Right lobe of liver (tissue), 6 donors: ENCODE results near the gene NRP2. TPM values are rescaled to one million over a fixed set of nuclear protein-coding genes. Genes with fewer than 3 reads are reported as not detected.

Experiments used
- ATAC-seq, 4 donors: fragments of 200-7000 bp; cut with Tn5 transposase; one replicate each; pipeline ENCODE4 v1.9.1; 2020; ENCODE audit warnings: mild to moderate bottlenecking in 4 of 4, moderate library complexity in 4 of 4
- DNase-seq, 3 donors: peaks; one replicate each; pipeline ENCODE4 v3.0.0-alpha.2; 2020
- H3K27ac ChIP-seq, 3 donors: fragments of 200-600 bp; one replicate each; pipeline ENCODE4 v1.8.0; 2022
- H3K27me3 ChIP-seq, 2 donors: fragments of 200-600 bp; one replicate each; pipeline ENCODE4 v1.8.0; 2022
- H3K36me3 ChIP-seq, 4 donors: fragments of 200-600 bp; sonication (generic) in 1 of 4; one replicate each; pipeline versions ENCODE4 v1.5.1 to v1.8.0; 2017 to 2022; ENCODE audit warnings: control low read depth in 1 of 4
- H3K4me1 ChIP-seq, 4 donors: fragments of 200-600 bp; sonication (generic) in 1 of 4; one replicate each; pipeline versions ENCODE4 v1.5.1 to v1.8.0; 2017 to 2022; ENCODE audit warnings: control low read depth in 1 of 4
- H3K4me3 ChIP-seq, 3 donors: fragments of 200-600 bp; one replicate each; pipeline ENCODE4 v1.8.0; 2022
- H3K9me3 ChIP-seq, 4 donors: fragments of 200-600 bp; sonication (generic) in 1 of 4; one replicate each; pipeline versions ENCODE4 v1.5.1 to v1.8.0; 2017 to 2022; ENCODE audit warnings: control low read depth in 1 of 4
- CTCF ChIP-seq, 4 donors: fragments of 200-600 bp in 3 of 4; fragments of 450-650 bp in 1 of 4; IDR thresholded peaks; one replicate each; pipeline versions ENCODE4 v1.5.1 to v1.8.0; 2016 to 2022; ENCODE audit warnings: antibody characterized with exemption in 4 of 4, mild to moderate bottlenecking in 2 of 4
- POLR2A ChIP-seq: fragments of 450-650 bp; IDR thresholded peaks from one replicate; pipeline ENCODE4 v1.6.1; 2017; ENCODE audit warnings: antibody characterized with exemption, mild to moderate bottlenecking
- WGBS: methylation state at CpG from one replicate; pipeline ENCODE4 v1.1.6; 2018; ENCODE audit warnings: low coverage, low lambda C conversion rate; ENCODE audit not compliant: insufficient coverage; ENCODE audit errors: missing lambda C conversion rate; 5-methylcytosine and 5-hydroxymethylcytosine counted together
- intact Hi-C, 2 donors: fragments of 100-400 bp; cut with DNase I; formaldehyde crosslinking; loops; one replicate each; pipeline versions ENCODE4 v1.11.2 to v1.14.1; 2022
- total RNA-seq, 6 experiments: library from RNA; depleted of rRNA in 2 of 6; stranded (reverse); fragments of >200 nt in 2 of 6; fragmentation: NEBNext Ultra II Directional in 3 of 6; extraction: Animal tissue kit (Norgen Biotek cat#: 25700) in 3 of 6; gene quantifications; one replicate each; pipeline versions ENCODE4 v1.1.0 to v1.2.4, GENCODE V29; 2016 to 2023
- donor health status: DM: no; HTN: yes; CAD: no.
- donor health status: DM: no; HTN: no; CAD: no.
- donor health status: DM: no; HTN: no; CAD: no.
- donor health status: DM: no; HTN: yes; CAD: no.
- donor health status: DM: no; HTN: yes; CAD: no.

The NRP2 gene
- total RNA-seq, 6 experiments from 2014 or later: 5.5 to 23.7 (median 8.6) TPM

DNA sequence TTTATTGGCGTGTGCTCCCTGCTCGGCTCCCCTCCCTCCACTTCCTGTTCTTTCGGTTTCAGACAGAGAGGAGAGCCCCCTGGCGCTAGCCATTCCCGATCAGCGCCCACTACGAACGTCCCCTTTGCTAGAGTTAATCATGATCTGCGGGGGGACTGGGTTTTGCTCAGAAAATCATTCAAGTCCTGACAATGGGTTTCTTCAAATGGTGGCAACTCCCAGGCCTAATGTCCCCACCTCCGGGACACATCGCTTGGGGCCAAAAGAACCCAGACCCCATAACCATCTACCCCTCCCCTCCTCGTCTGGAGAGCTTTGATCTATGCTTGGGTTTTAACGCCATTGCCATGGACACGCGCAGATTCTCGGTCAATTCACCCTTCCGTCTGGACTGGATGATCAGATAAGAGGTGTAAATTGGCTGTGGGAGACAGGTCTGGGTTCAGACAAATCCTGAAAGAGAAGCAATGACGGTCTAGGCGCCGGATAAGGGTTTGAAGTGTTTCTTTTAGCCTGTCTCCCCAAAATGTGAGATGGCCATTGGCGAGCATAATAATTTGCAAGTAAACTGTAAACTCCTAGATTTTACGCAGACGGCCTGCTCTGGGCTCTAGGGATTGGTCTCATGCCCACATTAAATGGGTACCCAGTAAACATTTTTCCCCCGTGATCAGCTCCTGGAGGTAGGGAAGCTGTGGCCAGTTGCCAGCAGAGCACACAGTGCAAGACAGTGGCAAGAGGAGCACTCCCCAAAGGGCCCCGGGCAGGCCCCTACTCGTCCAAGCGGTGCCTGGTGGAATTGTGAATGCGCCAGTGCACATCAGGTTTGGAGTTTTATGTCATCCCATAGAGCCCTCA is 4.7 kb downstream of the NRP2 start:
- intact Hi-C loops: no loop called here
- WGBS: 57% methylated on average over 23 of the region's 28 CpGs
- Histone ChIP-seq H3K9me3 (no peaks in the 10 kb centered on the region), H3K27me3 (no peaks in the 10 kb centered on the region), H3K36me3 (no peaks in the 10 kb centered on the region), H3K4me1 (peaks cover 0 to 23% (median 2%) of the 10 kb centered on the region in 4 donors), H3K27ac (peak overlapping the region in 1 of 3 donors; percentile 86), H3K4me3 (peak overlapping the region; percentile 51 to 56 (median 52))
- no peak for ATAC-seq
- no peak for DNase-seq
- TF ChIP-seq POLR2A (no peak), CTCF (IDR thresholded peaks at IDR 0.05) (no peak)

- Histone ChIP-seq H3K9me3 (no peaks in the 10 kb centered on the region), H3K4me1 (peaks cover 0 to 18% (median 2%) of the 10 kb centered on the region in 4 donors), H3K27ac (no peak overlapping the region), H3K36me3 (no peaks in the 10 kb centered on the region), H3K27me3 (no peaks in the 10 kb centered on the region), H3K4me3 (no peak overlapping the region)
- ATAC-seq (no peak), DNase-seq (no peak)
- TF ChIP-seq CTCF (IDR thresholded peaks at IDR 0.05) (no peak), POLR2A (no peak)
- intact Hi-C loops: no loop called here
- WGBS: 70% methylated on average over 3 of the region's 3 CpGs
Measured at GRCh38 chr2:205687641-205687956, 5.3 kb downstream of the NRP2 start.

DNA sequence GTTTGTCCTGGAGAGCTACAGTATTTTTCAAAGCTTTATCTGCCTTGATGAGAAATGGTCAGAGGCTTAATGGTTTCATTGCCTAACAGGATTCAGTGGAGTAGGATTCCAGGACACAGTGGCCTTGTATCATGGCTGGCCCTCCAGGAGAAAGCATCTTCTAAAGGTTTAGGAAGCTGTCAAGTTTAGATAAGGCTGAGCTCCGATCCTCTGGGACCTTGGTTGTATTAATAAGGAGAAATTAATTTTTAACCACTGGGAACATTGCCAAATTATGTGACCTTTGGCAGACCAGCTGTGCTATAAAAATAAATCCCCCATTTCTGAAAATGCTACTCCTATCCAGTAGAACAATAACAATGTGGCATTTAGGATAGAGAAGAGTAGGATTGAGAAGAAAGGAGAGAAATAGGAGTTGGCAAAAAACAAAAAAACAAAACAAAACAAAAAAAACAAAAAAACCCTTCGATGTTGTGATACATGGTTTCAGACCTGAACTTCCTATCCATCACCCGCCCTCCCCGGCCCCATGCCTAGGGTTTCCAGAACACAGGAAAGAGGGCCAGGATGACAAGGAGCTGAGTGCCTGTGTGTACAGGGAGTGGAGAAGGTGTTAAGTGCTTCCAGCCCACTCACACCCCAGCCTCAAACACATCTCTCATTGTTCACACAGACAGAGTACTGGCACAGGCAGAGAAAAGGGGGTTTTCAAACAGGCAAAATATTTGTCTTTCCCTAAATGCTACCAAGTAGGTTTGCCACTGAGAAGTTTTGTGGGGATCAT is 6.3 kb downstream of the NRP2 start:
- 47% methylated on average over 4 of the region's 4 CpGs for WGBS
- H3K36me3 ChIP-seq: no peaks in the 10 kb centered on the region
- intact Hi-C loops: no loop called here
- no peaks in the 10 kb centered on the region for H3K27me3 ChIP-seq
- peaks cover 0 to 17% (median 2%) of the 10 kb centered on the region in 4 donors for H3K4me1 ChIP-seq
- no peak overlapping the region for H3K27ac ChIP-seq
- no peaks in the 10 kb centered on the region for H3K9me3 ChIP-seq
- H3K4me3 ChIP-seq: no peak overlapping the region
- ATAC-seq (peak in 3 of 4 donors; percentile 22 to 54 (median 25)), DNase-seq (no peak)
- TF ChIP-seq CTCF (IDR thresholded peaks at IDR 0.05): no peak
- no peak for TF ChIP-seq POLR2A

- H3K36me3 ChIP-seq: no peaks in the 10 kb centered on the region
- DNase-seq (no peak), ATAC-seq (no peak)
- intact Hi-C loops: no loop called here
- no peaks in the 10 kb centered on the region for H3K9me3 ChIP-seq
- TF ChIP-seq CTCF (IDR thresholded peaks at IDR 0.05): no peak
- TF ChIP-seq POLR2A: no peak
- no peak overlapping the region for H3K27ac ChIP-seq
- H3K27me3 ChIP-seq: no peaks in the 10 kb centered on the region
- H3K4me1 ChIP-seq: peaks cover 0 to 17% (median 2%) of the 10 kb centered on the region in 4 donors
- WGBS: 65% methylated on average over 8 of the region's 9 CpGs
- no peak overlapping the region for H3K4me3 ChIP-seq
Measured at GRCh38 chr2:205689820-205690219, 7.5 kb downstream of the NRP2 start.
